IPS-18a (cell line): ENCODE data around the gene CFAP77.

ENCODE experiments used
- H3K27ac ChIP-seq: one replicate; pipeline ENCODE4 v1.5.1; 2013; ENCODE audit warnings: low read length
- H3K27me3 ChIP-seq: one replicate; pipeline ENCODE4 v1.6.1; 2013; ENCODE audit warnings: mild to moderate bottlenecking, low read length; ENCODE audit not compliant: control insufficient read depth, insufficient read depth
- H3K36me3 ChIP-seq: one replicate; pipeline ENCODE4 v1.6.1; 2013; ENCODE audit warnings: low read depth, low read length; ENCODE audit not compliant: control insufficient read depth
- H3K4me1 ChIP-seq: one replicate; pipeline ENCODE4 v1.6.1; 2013; ENCODE audit warnings: low read depth, low read length; ENCODE audit not compliant: control insufficient read depth
- H3K4me3 ChIP-seq: one replicate; pipeline ENCODE4 v1.5.1; 2013; ENCODE audit warnings: low read length
- H3K9ac ChIP-seq: one replicate; pipeline ENCODE4 v1.6.1; 2013; ENCODE audit warnings: mild to moderate bottlenecking, low read length, moderate library complexity
- H3K9me3 ChIP-seq: one replicate; pipeline ENCODE4 v1.6.1; 2013; ENCODE audit warnings: low read depth, low read length; ENCODE audit not compliant: control insufficient read depth

Gene CFAP77

GRCh38 chr9:132588098-132588497, 178.1 kb downstream of the CFAP77 start:
- Histone ChIP-seq H3K36me3 (no peaks in the 10 kb centered on the region), H3K4me3 (no peak overlapping the region), H3K4me1 (peaks cover 49% of the 10 kb centered on the region), H3K9ac (no peak overlapping the region), H3K27me3 (peaks cover 100% of the 10 kb centered on the region), H3K9me3 (no peaks in the 10 kb centered on the region), H3K27ac (no peak overlapping the region)

- peak overlapping the region; percentile 32 for H3K4me3 ChIP-seq
- H3K9ac ChIP-seq = no peak overlapping the region
- H3K4me1 ChIP-seq = peaks cover 50% of the 10 kb centered on the region
- no peaks in the 10 kb centered on the region for H3K9me3 ChIP-seq
- H3K36me3 ChIP-seq = no peaks in the 10 kb centered on the region
- no peak overlapping the region for H3K27ac ChIP-seq
- peaks cover 100% of the 10 kb centered on the region for H3K27me3 ChIP-seq
Measured at GRCh38 chr9:132588501-132589147, 178.6 kb downstream of the CFAP77 start.

DNA sequence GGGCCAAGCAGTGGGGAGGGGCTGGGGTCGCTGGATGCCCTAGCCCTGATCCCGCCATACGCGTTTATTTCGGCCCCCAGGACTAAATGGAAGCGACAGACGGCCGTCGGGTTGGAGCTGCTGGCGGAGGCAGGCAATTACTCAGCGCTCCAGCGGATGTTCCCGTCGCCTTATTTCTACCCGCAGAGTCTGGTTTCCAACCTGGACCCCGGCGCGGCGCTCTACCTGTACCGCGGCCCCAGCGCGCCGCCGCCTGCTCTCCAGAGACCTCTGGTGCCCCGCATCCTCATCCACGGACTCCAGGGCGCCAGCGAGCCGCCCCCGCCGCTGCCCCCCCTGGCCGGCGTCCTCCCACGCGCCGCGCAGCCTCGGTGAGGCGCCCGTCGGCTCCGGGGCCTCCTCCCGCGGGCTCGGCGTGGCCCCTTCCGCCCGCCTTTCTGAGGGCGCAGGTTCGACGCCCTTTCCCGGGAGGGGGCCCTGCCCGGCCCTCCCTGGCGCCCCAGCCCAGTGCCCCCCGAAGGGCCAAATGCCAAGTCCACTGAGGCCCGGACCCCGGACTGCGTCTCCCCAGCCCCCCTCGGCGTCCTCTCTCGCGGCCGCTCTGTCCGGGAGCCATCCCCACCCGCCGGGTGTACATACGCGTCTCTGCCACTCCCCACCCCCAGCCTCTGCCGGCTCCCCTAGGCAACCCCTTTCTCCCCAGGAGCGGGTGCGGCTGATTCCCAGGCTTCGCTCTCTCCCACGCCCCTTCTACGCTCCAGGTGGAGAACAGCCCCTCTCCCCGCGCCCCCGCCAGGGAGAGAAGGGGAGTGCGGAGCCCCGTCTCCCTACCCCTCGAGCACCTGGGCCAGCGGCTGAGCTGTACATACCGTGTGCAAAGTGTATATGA, 179.4 kb downstream of the CFAP77 start:
- H3K4me1 ChIP-seq = peaks cover 46% of the 10 kb centered on the region
- no peaks in the 10 kb centered on the region for H3K36me3 ChIP-seq
- H3K27me3 ChIP-seq = peaks cover 92% of the 10 kb centered on the region
- no peaks in the 10 kb centered on the region for H3K9me3 ChIP-seq
- H3K9ac ChIP-seq = no peak overlapping the region
- H3K27ac ChIP-seq = no peak overlapping the region
- peak overlapping the region; percentile 32 for H3K4me3 ChIP-seq

DNA sequence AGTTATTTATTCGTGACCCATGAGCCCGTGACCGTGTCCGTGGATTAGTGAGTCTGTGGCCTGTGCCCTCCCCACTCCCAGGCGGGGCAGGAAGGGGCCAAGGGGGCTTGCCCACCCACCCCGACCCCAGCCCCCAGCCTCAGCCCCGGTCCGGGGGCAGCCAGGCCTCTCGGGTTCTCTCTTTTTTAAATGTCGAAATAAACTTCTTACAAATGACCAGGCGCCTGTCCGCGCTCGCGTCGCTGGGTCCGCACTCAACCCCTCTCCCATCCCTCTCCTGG, 180.0 kb downstream of the CFAP77 start:
- Histone ChIP-seq H3K36me3 (no peaks in the 10 kb centered on the region), H3K9me3 (no peaks in the 10 kb centered on the region), H3K4me1 (peaks cover 41% of the 10 kb centered on the region), H3K4me3 (peak overlapping the region; percentile 56), H3K27me3 (peaks cover 87% of the 10 kb centered on the region), H3K27ac (no peak overlapping the region), H3K9ac (peak overlapping the region; percentile 26)

- Histone ChIP-seq H3K27ac (no peak overlapping the region), H3K4me3 (peak overlapping the region; percentile 56), H3K27me3 (peaks cover 81% of the 10 kb centered on the region), H3K4me1 (peaks cover 36% of the 10 kb centered on the region), H3K36me3 (no peaks in the 10 kb centered on the region), H3K9me3 (no peaks in the 10 kb centered on the region), H3K9ac (peak overlapping the region; percentile 26)
Measured at GRCh38 chr9:132590318-132591182, 180.5 kb downstream of the CFAP77 start.

GRCh38 chr9:132591244-132591643, 181.2 kb downstream of the CFAP77 start:
- Histone ChIP-seq H3K9ac (peak overlapping the region; percentile 63), H3K36me3 (peaks cover 2% of the 10 kb centered on the region), H3K4me3 (peak overlapping the region; percentile 56), H3K27me3 (peaks cover 74% of the 10 kb centered on the region), H3K4me1 (peaks cover 30% of the 10 kb centered on the region), H3K9me3 (no peaks in the 10 kb centered on the region), H3K27ac (peak overlapping the region; percentile 21)

- Histone ChIP-seq H3K4me1 (peaks cover 24% of the 10 kb centered on the region), H3K27me3 (peaks cover 68% of the 10 kb centered on the region)
Measured at GRCh38 chr9:132591751-132592314, 181.8 kb downstream of the CFAP77 start.

DNA sequence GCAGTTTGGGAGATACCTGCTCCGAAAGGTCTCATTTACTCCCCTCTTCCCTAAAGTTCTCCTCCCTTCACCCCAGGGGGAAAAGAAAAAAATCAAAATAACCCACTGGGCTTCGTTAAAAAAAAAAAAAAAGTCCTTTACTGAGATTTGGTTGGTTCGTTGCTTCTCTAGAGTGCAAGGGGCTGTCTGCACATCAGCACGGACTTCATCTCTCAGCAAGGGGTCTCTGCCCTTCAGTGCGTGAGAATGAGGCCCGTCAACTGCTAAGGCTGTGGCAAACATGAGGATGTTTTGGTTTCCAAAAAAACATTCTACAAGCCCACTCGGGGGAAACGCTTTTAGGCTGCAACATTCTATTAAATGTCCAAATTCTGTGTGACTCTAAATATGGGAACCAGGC, 182.4 kb downstream of the CFAP77 start:
- H3K36me3 ChIP-seq = peaks cover 2% of the 10 kb centered on the region
- peaks cover 24% of the 10 kb centered on the region for H3K4me1 ChIP-seq
- no peak overlapping the region for H3K27ac ChIP-seq
- H3K9me3 ChIP-seq = no peaks in the 10 kb centered on the region
- peak overlapping the region; percentile 56 for H3K4me3 ChIP-seq
- peak overlapping the region; percentile 63 for H3K9ac ChIP-seq
- H3K27me3 ChIP-seq = peaks cover 62% of the 10 kb centered on the region

More at GRCh38 chr9:132591751-132592314, 181.8 kb downstream of the CFAP77 start:
- peaks cover 2% of the 10 kb centered on the region for H3K36me3 ChIP-seq
- peak overlapping the region; percentile 51 for H3K27ac ChIP-seq
- peak overlapping the region; percentile 63 for H3K9ac ChIP-seq
- H3K4me3 ChIP-seq = peak overlapping the region; percentile 56
- no peaks in the 10 kb centered on the region for H3K9me3 ChIP-seq

DNA sequence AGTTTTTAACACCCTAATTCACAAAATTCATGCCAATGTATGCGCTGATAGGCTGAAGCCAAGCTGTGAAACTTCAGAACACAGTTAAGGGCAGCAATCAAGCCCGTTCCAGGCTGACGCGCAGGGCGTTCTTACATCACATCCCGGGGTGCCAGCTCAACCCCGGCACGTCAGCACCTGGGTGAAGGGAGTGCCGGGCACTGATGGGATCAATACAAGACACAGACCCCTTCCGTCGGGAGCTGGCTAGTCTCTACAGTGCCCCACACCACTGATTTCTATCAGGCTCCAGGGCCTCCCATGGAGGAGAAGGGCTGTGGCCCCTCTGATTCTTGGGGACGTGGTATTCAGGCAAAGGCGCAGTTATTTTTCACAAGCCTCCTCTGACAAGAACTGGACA, 184.4 kb downstream of the CFAP77 start:
- peaks cover 2% of the 10 kb centered on the region for H3K36me3 ChIP-seq
- no peaks in the 10 kb centered on the region for H3K9me3 ChIP-seq
- H3K4me3 ChIP-seq = no peak overlapping the region
- no peak overlapping the region for H3K9ac ChIP-seq
- peaks cover 22% of the 10 kb centered on the region for H3K4me1 ChIP-seq
- H3K27ac ChIP-seq = no peak overlapping the region
- peaks cover 42% of the 10 kb centered on the region for H3K27me3 ChIP-seq

GRCh38 chr9:132595319-132595718, 185.3 kb downstream of the CFAP77 start:
- no peaks in the 10 kb centered on the region for H3K9me3 ChIP-seq
- no peak overlapping the region for H3K9ac ChIP-seq
- peaks cover 22% of the 10 kb centered on the region for H3K4me1 ChIP-seq
- H3K4me3 ChIP-seq = no peak overlapping the region
- peaks cover 33% of the 10 kb centered on the region for H3K27me3 ChIP-seq
- peaks cover 5% of the 10 kb centered on the region for H3K36me3 ChIP-seq
- H3K27ac ChIP-seq = no peak overlapping the region

- H3K4me3 ChIP-seq = no peak overlapping the region
- no peaks in the 10 kb centered on the region for H3K9me3 ChIP-seq
- H3K4me1 ChIP-seq = peaks cover 22% of the 10 kb centered on the region
- no peak overlapping the region for H3K27ac ChIP-seq
- peaks cover 24% of the 10 kb centered on the region for H3K27me3 ChIP-seq
- peaks cover 5% of the 10 kb centered on the region for H3K36me3 ChIP-seq
- no peak overlapping the region for H3K9ac ChIP-seq
Measured at GRCh38 chr9:132596200-132596599, 186.2 kb downstream of the CFAP77 start.
